SKM-1 (cell line): Measurements from ENCODE around the gene UBAC2.

Experiments used
- DNase-seq: peaks from one replicate; lab custom pipeline; 2025; ENCODE audit not compliant: unreplicated experiment; lab: John Stamatoyannopoulos, UW

Gene UBAC2

GRCh38 chr13:99422586-99423220 is 222.0 kb downstream of the UBAC2 start:
- DNase-seq: no peak

DNA sequence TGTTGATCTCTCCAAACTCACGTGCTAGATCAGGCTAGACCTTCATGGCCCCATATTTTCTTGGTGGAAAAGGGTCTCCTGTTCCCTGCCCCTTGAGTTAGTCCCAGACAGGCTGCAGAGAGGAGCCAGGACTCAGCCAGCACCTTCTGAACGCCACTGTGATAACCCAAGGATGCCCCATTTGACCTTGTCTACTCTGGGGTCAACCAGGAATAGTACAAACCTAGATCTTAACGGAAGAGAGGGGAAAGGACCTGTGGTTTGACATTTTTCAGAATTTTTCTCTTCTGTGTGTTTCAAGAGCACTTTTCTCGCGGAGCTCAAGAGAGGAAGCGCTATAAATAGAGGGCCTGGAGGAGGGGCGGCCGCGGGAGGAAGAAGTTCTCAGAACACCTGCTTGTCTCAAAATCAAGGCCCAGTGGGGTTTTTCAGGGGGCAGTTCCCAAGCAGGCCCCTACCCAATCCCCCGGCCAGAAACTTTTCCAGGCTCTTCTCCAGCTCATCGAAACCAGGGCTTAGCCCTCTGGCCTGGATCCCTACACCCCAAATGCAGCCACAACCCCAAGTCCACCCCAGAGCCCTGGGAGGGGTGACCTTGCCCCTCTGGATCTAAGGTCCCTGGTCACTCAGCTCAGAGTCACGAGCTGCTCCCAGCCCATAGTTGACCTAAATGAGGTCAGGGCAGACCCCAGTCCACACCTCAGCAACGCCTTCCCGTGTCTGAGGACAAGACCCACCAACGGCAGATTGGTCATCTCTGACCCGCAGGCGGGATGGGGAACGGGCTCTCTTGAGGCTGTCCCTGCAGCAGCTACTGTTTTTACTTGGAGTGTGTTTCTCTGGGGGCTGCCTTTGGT is 225.1 kb downstream of the UBAC2 start:
- peak; percentile 40 for DNase-seq

GRCh38 chr13:99426426-99426825 is 225.8 kb downstream of the UBAC2 start:
- DNase-seq: no peak

DNA sequence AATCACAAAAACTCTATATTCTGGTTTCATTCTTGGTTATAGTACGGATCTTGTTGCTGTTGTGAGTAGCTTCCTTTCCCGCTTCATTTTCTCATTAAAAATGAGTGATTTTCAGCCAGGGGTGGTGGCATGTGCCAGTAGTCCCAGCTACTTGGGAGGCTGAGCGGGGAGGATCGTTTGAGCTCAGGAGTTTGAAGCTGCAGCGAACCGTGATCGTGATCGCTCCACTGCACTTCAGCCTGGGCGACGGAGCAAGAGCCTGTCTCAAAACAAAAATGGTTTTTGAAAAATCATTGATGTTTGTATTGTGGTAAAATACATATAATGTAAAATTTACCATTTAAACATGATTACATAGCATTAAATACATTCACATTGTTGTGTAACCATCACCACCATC is 229.0 kb downstream of the UBAC2 start:
- no peak for DNase-seq

- DNase-seq: no peak
Observed at GRCh38 chr13:99431927-99432608, 231.4 kb downstream of the UBAC2 start.

DNA sequence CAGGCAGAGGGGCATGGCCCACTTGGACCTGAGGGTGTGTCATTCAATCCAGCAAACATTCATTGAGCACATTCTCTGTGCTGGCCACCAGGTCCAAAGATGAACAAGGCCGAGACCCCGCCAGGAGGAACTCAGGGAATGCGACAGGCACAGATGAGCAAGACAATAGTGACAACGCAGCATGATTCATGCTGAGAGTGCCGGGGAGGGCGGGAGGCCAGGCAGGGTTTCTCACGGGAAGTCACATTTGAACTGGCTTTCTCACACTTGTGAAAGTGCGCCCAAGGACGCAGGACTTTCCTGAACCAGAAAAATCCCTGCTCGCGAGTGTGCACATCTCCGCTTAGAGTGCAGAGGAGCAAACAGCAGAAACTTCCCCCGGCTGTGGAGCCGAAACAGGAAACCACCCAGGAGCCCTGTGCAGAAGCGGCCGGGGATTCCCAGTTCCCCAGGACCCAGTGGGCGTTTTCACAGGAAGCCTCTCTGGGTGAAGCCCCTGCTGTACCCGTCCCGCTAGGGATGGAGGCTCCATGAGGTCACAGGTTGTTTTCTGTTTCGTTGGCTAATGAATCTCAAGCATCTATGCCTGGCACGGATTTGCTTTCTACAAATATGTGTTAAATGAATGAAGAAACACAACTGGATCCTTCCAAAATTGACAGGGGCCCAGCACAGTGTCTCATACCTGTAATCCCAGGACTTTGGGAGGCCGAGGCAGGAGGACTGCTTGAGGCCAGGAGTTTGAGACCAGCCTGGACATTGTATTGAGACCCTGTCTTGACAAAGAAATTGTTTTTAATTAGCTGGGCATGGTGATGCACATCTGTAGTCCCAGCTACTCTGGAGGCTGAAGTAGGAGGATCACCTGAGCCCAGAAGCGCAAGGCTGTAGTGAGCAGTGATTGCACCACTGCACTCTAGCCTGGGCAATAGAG is 232.2 kb downstream of the UBAC2 start:
- no peak for DNase-seq

DNA sequence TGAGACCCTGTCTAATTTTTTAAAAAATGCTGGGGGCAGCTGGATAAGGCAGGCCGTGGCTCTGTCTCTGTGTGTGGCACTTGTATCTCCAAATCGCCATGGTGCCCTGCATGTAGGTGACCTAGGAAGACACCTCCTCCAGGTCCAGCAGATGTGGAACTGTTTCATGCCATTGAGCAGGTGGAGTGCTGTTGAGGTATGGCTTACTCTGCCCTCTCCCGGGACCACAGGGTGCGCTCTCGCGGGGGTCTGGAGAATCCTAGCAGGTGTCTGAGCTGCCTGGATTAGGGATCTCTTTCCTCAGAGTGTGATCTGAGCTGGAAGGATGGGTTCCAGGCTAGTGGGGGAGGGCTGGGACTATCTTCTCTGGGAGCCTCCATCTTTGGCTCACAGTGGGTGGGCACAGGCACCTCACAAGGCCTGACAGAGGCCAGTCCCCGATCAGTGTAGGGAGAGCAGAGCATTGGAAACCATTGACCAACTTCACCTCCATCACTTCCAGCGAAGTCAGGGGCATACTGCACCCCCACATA is 233.0 kb downstream of the UBAC2 start:
- DNase-seq: no peak

- DNase-seq: no peak
Observed at GRCh38 chr13:99434258-99434788, 233.7 kb downstream of the UBAC2 start.

- DNase-seq: no peak
Observed at GRCh38 chr13:99435116-99435515, 234.5 kb downstream of the UBAC2 start.

- DNase-seq: no peak
Observed at GRCh38 chr13:99435998-99436397, 235.3 kb downstream of the UBAC2 start.
